ENCODE measurements around the gene NDUFS6.

DNA sequence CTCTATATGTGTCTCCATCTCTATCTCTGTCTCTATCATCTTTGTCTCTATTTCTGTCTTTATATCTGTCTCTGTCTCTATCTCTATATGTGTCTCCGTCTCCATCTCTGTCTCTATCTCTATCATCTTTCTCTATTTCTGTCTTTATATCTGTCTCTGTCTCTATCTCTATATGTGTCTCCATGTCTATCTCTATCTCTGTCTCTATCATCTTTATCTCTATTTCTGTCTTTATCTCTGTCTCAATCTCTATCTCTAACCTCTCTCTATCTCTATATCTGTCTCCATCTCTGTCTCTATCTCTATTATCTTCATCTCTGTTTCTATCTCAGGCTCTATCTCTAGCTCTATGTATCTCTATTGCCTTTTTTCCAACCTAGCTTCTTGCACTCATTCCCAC lies 44.5 kb downstream of the NDUFS6 start:
- TF ChIP-seq, protein P1, sequence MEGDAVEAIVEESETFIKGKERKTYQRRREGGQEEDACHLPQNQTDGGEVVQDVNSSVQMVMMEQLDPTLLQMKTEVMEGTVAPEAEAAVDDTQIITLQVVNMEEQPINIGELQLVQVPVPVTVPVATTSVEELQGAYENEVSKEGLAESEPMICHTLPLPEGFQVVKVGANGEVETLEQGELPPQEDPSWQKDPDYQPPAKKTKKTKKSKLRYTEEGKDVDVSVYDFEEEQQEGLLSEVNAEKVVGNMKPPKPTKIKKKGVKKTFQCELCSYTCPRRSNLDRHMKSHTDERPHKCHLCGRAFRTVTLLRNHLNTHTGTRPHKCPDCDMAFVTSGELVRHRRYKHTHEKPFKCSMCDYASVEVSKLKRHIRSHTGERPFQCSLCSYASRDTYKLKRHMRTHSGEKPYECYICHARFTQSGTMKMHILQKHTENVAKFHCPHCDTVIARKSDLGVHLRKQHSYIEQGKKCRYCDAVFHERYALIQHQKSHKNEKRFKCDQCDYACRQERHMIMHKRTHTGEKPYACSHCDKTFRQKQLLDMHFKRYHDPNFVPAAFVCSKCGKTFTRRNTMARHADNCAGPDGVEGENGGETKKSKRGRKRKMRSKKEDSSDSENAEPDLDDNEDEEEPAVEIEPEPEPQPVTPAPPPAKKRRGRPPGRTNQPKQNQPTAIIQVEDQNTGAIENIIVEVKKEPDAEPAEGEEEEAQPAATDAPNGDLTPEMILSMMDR (IDR thresholded peaks at IDR 0.05) = no peak
- no peak for TF ChIP-seq POLR2A (IDR thresholded peaks at IDR 0.05)

Data from testis (tissue), 2 donors.